Stimulated activated CD4-positive, alpha-beta T cell treated with anti-CD3 and anti-CD28 coated beads, Interleukin-2, amount 100 ng/mL, for 4 hours (primary cell): Measurements from ENCODE around the gene ASB16.

Experiments used
- DNase-seq: peaks from one replicate; pipeline ENCODE4 v3.0.0-alpha.2; 2020; ENCODE audit warnings: low read depth

Gene ASB16

GRCh38 chr17:44223541-44224071, 53.1 kb downstream of the ASB16 start:
- DNase-seq = no peak
